HAP-1 (cell line): Measurements from ENCODE around the gene TMPRSS4.

Experiments
- DNase-seq, 2 experiments: peaks; one replicate each; pipeline ENCODE4 v3.0.0-alpha.2; 2016 to 2020; ENCODE audit warnings: low spot score in 2 of 2
- H3K27me3 ChIP-seq: fragments of 250-450 bp; sonication (Bioruptor Pico); 2 replicates; pipeline ENCODE4 v1.5.1; 2020; ENCODE audit warnings: low read depth, mild to moderate bottlenecking, moderate library complexity
- H3K36me3 ChIP-seq: fragments of 250-450 bp; sonication (Bioruptor Pico); replicated peaks from 2 replicates; pipeline ENCODE4 v1.5.1; 2020; ENCODE audit warnings: mild to moderate bottlenecking
- H3K4me1 ChIP-seq: fragments of 250-450 bp; sonication (Bioruptor Pico); 2 replicates; pipeline ENCODE4 v1.5.1; 2020; ENCODE audit warnings: mild to moderate bottlenecking
- H3K4me3 ChIP-seq: fragments of 250-450 bp; sonication (Bioruptor Pico); 2 replicates; pipeline ENCODE4 v1.5.1; 2020; ENCODE audit warnings: mild to moderate bottlenecking, moderate library complexity
- H3K9me3 ChIP-seq: fragments of 250-450 bp; sonication (Bioruptor Pico); 2 replicates; pipeline ENCODE4 v1.5.1; 2020; ENCODE audit warnings: mild to moderate bottlenecking, moderate library complexity
- in situ Hi-C: fragments of 300-500 bp; cut with MboI; formaldehyde crosslinking; loops from 3 replicates; pipeline ENCODE4 v1.14.3; 2020; ENCODE audit warnings: low sequenced_read_pairs, inconsistent platforms, mixed read lengths

The TMPRSS4 gene

GRCh38 chr11:118050208-118050891 lies 26.5 kb upstream of the TMPRSS4 start:
- H3K4me1 ChIP-seq, result no peaks in the 10 kb centered on the region
- DNase-seq, result no peak
- peaks cover 12% of the 10 kb centered on the region for H3K27me3 ChIP-seq
- no peaks in the 10 kb centered on the region for H3K36me3 ChIP-seq
- no peak overlapping the region for H3K4me3 ChIP-seq
- in situ Hi-C loops, result loop anchor here (10.0 kb wide), 1 partner anchor 246 kb away; no protein-coding TSS in a partner anchor
- H3K9me3 ChIP-seq, result no peaks in the 10 kb centered on the region

GRCh38 chr11:118051136-118051610 lies 25.7 kb upstream of the TMPRSS4 start:
- Histone ChIP-seq H3K4me3 (no peak overlapping the region), H3K27me3 (peaks cover 5% of the 10 kb centered on the region; the same call in 1 of the 2 replicates), H3K4me1 (no peaks in the 10 kb centered on the region), H3K36me3 (no peaks in the 10 kb centered on the region), H3K9me3 (no peaks in the 10 kb centered on the region)
- DNase-seq, result no peak
- in situ Hi-C loops, result loop anchor here (10.0 kb wide), 1 partner anchor 246 kb away; no protein-coding TSS in a partner anchor

DNA sequence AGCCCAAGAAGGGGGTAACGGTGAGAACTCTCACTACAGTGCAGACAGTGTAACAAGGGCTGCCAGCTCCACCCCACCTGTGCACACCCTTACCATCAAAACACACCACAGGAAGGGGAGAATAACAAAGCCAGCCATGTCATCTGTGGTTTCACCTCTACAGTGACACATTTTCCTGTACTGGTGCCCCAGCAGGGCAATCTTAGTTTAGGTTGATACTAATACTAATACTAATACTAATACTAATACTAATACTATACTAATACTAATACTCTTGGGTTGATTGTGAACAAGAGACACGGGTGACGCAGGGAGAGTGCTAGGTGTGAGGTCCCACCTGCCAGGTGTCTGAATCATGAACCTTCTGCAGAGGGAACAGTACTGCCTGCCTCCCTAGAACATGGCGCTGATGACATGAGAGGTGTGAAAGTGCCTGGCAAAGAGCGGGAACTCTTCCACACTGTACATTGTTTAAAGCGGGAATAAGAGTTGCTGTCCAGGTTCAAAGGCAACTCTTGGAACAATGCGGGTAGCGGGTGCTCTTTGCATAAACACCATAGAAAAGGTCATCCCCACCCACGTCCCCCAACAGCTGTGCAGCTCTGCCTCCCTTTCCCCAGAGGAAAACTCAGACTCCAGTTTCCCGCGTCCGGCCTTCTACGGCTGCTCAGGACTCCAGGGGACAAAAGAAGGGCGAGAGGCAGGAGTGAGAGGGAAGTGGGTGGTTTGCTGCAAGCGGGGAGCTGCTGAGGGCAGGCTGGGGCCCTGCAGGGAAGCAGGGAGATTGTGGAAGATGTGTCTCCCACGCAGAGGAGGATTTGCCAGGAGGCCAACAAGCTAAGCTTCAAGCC lies 25.0 kb upstream of the TMPRSS4 start:
- no peaks in the 10 kb centered on the region for H3K4me1 ChIP-seq
- no peak overlapping the region for H3K4me3 ChIP-seq
- no peak for DNase-seq
- no peaks in the 10 kb centered on the region for H3K36me3 ChIP-seq
- in situ Hi-C loops, result loop anchor here (10.0 kb wide), 1 partner anchor 247 kb away; no protein-coding TSS in a partner anchor
- no peaks in the 10 kb centered on the region for H3K9me3 ChIP-seq
- H3K27me3 ChIP-seq, result peaks cover 8% of the 10 kb centered on the region

- no peak for DNase-seq
- H3K4me1 ChIP-seq, result no peaks in the 10 kb centered on the region
- peaks cover 11% of the 10 kb centered on the region for H3K27me3 ChIP-seq
- in situ Hi-C loops, result loop anchor here (10.0 kb wide), 1 partner anchor 248 kb away; no protein-coding TSS in a partner anchor
- H3K9me3 ChIP-seq, result no peaks in the 10 kb centered on the region
- H3K4me3 ChIP-seq, result no peak overlapping the region
- H3K36me3 ChIP-seq, result no peaks in the 10 kb centered on the region
Observed at GRCh38 chr11:118052581-118053206, 24.2 kb upstream of the TMPRSS4 start.

DNA sequence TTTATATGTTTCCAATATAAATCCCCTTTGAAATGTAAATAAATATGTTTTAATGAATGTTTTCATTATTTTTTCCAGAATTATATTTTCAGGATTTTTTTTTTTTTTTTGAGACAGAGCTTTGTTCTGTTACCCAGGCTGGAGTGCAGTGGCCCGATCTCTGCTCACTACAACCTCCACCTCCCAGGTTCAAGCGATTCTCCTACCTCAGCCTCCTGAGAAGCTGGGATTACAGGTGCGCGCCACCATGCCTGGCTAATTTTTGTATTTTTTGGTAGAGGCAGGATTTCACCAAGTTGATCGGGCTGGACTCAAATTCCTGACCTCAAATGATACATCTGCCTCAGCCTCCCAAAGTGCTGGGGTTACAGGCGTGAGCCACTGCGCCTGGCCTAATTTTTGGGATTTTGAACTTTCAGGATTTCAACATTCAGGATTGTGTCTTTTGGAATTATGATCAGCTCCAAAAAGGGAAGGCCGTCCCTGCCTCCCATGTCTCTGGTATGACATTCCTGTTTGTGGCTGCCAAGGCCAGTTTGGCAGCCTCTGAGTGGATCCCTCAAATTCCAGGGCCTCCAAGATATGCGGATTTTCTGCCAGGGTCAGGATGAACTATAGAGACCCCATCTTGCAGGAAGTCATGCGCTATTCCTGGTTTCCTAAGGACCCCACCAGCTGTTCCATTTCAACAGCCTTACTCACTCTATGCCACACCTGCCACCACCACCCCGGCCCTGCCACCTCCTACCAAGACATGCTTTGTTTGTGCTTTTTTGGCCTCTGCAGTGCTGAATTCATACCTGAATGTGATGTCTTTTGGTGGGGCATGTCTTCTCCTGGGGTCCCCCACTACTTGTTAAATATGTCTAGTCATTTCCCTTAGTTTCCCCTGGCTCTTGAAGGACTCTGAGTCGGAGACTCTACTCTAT lies 21.9 kb upstream of the TMPRSS4 start:
- H3K4me1 ChIP-seq, result no peaks in the 10 kb centered on the region
- H3K36me3 ChIP-seq, result no peaks in the 10 kb centered on the region
- DNase-seq, result no peak
- no peak overlapping the region for H3K4me3 ChIP-seq
- in situ Hi-C loops, result loop anchor here (10.0 kb wide), 1 partner anchor 250 kb away; no protein-coding TSS in a partner anchor
- peaks cover 18% of the 10 kb centered on the region for H3K27me3 ChIP-seq
- no peaks in the 10 kb centered on the region for H3K9me3 ChIP-seq

GRCh38 chr11:118055966-118056365 lies 20.9 kb upstream of the TMPRSS4 start:
- no peaks in the 10 kb centered on the region for H3K4me1 ChIP-seq

DNA sequence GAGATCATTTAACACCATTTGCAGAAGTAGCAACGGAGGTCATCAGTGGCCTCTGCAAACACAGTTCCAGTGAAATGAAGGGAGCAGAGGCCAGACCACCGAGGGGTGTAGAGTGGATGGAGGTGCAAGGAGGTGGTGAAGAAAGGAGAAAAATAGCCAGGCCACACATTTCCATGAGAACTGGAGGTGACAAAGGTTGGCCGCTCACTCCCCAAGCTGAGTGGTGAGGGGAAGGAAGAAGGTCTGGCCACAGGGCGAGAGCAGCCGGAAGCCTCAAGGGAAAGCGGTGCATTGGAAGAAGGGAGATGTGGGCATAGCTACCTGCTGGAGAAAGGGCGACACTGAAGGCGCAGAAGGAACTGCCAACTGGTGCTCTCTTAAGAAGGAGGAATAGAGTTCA lies 20.1 kb upstream of the TMPRSS4 start:
- H3K27me3 ChIP-seq, result peaks cover 18% of the 10 kb centered on the region
- no peaks in the 10 kb centered on the region for H3K9me3 ChIP-seq
- H3K4me1 ChIP-seq, result no peaks in the 10 kb centered on the region
- H3K36me3 ChIP-seq, result no peaks in the 10 kb centered on the region
- no peak overlapping the region for H3K4me3 ChIP-seq
- in situ Hi-C loops, result loop anchor here (10.0 kb wide), 1 partner anchor 252 kb away; no protein-coding TSS in a partner anchor
- no peak for DNase-seq

More at GRCh38 chr11:118055966-118056365, 20.9 kb upstream of the TMPRSS4 start:
- no peak for DNase-seq
- no peaks in the 10 kb centered on the region for H3K36me3 ChIP-seq
- peaks cover 18% of the 10 kb centered on the region for H3K27me3 ChIP-seq
- no peaks in the 10 kb centered on the region for H3K9me3 ChIP-seq
- in situ Hi-C loops, result loop anchor here (10.0 kb wide), 1 partner anchor 251 kb away; no protein-coding TSS in a partner anchor
- no peak overlapping the region for H3K4me3 ChIP-seq

- Histone ChIP-seq H3K4me1 (no peaks in the 10 kb centered on the region), H3K4me3 (no peak overlapping the region), H3K9me3 (no peaks in the 10 kb centered on the region), H3K27me3 (peaks cover 18% of the 10 kb centered on the region), H3K36me3 (no peaks in the 10 kb centered on the region)
- DNase-seq, result no peak
- in situ Hi-C loops, result loop anchor here (10.0 kb wide), 1 partner anchor 253 kb away; no protein-coding TSS in a partner anchor
Observed at GRCh38 chr11:118057251-118058145, 19.4 kb upstream of the TMPRSS4 start.

- in situ Hi-C loops, result loop anchor here (10.0 kb wide), 1 partner anchor 254 kb away; no protein-coding TSS in a partner anchor
- DNase-seq, result no peak
- no peaks in the 10 kb centered on the region for H3K36me3 ChIP-seq
- H3K9me3 ChIP-seq, result no peaks in the 10 kb centered on the region
- no peak overlapping the region for H3K4me3 ChIP-seq
- H3K4me1 ChIP-seq, result no peaks in the 10 kb centered on the region
- peaks cover 18% of the 10 kb centered on the region for H3K27me3 ChIP-seq
Observed at GRCh38 chr11:118058311-118059245, 18.3 kb upstream of the TMPRSS4 start.

- in situ Hi-C loops, result loop anchor here (10.0 kb wide), 1 partner anchor 255 kb away; no protein-coding TSS in a partner anchor
- Histone ChIP-seq H3K4me1 (no peaks in the 10 kb centered on the region), H3K27me3 (peaks cover 18% of the 10 kb centered on the region), H3K9me3 (no peaks in the 10 kb centered on the region), H3K36me3 (no peaks in the 10 kb centered on the region), H3K4me3 (no peak overlapping the region)
- no peak for DNase-seq
Observed at GRCh38 chr11:118059246-118059940, 17.5 kb upstream of the TMPRSS4 start.
